CD4-positive, alpha-beta T cell treated with Interferon alpha-2 for 1 hour (primary cell): ENCODE data around the gene WNT16.
"Not testable (repeated sequence)": the region's sequence is repeated elsewhere in the genome, so short reads cannot be mapped to it uniquely, and the experiment has no call there.

Experiments
- DNase-seq, 2 donors: peaks; one replicate each; pipeline ENCODE4 v3.0.0-alpha.2; 2020 to 2022

Gene WNT16

GRCh38 chr7:121307021-121307574 lies 21.7 kb upstream of the WNT16 start:
- no peak for DNase-seq

DNA sequence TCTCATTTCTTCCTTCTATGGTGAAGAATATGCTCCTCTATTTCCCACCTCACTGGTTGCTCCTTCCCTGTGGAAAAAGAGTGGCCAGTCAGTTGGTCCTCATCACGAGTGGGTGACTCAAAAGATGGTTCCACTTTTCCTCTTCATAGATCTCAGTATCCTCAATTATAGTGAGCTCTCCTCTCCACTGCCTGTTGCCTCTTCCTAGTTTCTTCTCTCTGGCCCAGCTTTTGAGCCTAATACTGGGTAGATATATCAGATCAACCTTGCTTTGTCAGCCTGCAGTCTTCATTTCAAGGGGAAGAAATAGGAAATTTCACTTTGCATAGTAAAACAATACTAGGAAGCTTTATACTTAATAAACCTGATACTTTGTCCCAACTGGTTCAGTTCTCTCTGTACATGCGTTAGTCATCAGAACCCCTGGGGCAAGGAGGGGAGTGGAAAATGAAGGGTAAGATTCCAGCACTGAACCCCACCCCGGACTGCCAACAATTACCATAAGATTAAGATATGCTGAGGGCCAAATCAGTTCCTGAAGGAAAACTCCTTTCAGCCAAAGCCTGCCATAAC lies 15.5 kb upstream of the WNT16 start:
- DNase-seq: no peak

GRCh38 chr7:121313793-121314676 lies 14.8 kb upstream of the WNT16 start:
- DNase-seq: no peak

DNA sequence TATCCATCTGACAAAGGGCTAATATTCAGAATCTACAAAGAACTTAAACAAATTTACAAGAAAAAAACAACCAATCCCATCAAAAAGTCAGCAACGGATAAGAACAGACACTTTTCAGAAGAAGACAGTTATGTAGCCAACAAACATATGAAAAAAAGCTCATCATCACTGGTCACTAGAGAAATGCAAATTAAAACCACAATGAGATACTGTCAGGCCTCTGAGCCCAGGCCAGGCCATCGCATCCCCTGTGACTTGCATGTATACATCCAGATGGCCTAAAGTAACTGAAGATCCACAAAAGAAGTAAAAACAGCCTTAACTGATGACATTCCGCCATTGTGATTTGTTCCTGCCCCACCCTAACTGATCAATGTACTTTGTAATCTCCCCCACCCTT lies 13.6 kb upstream of the WNT16 start:
- DNase-seq: not testable (repeated sequence)

GRCh38 chr7:121322460-121322859 lies 6.3 kb upstream of the WNT16 start:
- no peak for DNase-seq

GRCh38 chr7:121323515-121324302 lies 5.1 kb upstream of the WNT16 start:
- no peak for DNase-seq

GRCh38 chr7:121327671-121328070 lies 1.1 kb upstream of the WNT16 start:
- no peak for DNase-seq

DNA sequence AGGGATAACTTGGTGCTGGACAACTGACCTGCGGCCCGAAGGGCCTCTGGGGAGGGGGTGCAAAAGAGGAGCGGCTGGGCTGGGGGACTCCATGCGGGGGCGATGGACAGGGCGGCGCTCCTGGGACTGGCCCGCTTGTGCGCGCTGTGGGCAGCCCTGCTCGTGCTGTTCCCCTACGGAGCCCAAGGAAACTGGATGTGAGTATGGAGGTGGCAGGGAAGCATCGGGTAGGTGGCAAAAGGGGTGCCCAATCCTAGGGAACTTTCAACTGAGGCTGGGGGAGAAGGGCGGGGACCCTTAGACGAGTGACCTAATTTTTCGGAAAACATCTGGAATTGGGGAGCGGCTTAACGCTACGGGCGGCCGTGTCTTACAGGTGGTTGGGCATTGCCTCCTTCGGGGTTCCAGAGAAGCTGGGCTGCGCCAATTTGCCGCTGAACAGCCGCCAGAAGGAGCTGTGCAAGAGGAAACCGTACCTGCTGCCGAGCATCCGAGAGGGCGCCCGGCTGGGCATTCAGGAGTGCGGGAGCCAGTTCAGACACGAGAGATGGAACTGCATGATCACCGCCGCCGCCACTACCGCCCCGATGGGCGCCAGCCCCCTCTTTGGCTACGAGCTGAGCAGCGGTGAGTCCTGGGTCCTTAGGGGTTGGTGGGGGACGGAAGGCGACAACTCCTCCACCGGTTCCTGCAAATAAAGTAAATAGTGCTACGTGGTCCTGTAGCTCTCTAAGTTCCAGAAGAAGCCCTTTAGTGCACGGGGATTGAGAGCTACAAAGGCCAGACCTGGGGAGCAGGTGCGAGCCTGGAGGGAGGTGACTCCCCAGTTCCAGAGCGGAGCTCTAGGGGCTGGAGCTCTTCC lies 622 bp downstream of the WNT16 start:
- DNase-seq: no peak

DNA sequence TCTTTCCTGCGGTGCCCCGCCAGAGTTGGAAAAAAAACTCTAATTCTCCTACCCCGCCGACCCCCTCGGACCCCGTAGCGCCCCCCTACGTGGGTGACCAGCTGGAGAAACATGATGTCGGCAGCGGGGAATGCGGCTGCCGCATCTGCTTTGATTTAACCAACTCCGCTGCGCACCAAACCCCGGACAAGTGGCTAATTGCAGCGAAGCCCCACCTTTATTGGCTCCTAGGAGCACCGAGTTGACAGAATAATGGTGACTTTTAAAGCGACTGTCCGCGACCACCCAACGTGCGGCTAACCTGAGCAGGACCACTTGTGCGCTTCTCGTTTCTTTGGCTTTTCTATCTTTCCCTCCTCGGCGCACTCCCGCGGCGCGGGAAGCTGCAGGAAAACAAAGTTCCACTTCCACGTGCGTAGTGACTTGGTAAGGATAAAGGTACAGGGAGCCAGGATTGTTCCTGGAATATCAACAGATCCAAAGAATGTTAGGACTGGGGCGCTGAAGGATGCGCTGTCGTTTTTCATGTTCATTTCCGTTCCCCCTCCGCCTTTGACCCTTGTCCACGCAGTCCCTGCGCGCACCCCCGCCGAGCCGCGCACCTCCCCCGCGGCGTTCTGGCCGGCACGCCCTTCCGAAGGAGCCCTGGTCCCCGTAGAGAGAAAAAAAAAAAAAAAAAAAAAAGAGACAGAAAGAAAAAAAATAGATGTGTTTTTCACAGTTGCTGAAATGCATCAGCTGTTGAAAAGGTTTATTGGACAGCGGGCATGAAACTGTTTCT lies 1.4 kb downstream of the WNT16 start:
- no peak for DNase-seq

DNA sequence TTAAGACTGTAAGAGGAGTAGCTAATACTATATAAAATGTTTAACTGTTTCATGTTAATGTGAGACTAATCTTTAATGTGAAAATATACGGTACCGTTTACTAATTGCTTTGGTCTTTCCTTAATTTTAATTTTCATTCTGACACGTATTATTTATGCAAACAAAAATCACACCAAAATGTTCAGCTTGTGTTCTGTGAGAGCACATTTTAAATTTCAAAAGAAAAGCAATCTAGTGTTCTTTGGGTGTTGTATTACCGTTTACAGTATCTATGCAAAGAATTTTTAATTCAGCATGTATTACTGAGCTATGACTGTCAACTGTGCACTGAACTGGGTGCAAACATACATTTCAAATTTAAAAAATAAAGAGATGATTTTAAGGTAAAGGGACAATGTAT lies 2.2 kb downstream of the WNT16 start:
- no peak for DNase-seq

DNA sequence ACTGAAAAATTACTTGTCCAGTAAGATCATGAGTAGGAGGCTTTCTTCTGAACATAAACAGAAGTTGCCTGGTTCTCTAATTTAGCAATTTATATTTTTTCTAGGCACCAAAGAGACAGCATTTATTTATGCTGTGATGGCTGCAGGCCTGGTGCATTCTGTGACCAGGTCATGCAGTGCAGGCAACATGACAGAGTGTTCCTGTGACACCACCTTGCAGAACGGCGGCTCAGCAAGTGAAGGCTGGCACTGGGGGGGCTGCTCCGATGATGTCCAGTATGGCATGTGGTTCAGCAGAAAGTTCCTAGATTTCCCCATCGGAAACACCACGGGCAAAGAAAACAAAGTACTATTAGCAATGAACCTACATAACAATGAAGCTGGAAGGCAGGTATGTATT lies 2.8 kb downstream of the WNT16 start:
- DNase-seq: no peak

DNA sequence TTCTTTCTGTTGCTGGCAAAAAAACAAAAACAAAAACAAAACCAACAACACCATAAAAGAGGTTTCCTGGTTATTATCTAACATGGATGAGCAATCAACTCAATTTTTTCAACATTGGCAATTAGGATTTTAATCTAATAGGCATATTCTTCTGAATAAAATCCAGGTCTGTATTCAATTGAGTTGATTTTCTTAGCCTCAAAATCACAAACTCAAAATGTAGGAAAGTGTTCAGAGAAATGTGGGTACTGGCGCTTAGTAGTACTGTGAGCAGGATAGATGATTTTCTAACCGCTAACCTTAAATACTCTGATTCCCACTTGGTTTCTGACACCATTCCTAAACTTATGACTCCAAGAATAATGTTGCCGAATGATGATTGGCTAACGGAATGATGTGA lies 5.6 kb downstream of the WNT16 start:
- DNase-seq: no peak

DNA sequence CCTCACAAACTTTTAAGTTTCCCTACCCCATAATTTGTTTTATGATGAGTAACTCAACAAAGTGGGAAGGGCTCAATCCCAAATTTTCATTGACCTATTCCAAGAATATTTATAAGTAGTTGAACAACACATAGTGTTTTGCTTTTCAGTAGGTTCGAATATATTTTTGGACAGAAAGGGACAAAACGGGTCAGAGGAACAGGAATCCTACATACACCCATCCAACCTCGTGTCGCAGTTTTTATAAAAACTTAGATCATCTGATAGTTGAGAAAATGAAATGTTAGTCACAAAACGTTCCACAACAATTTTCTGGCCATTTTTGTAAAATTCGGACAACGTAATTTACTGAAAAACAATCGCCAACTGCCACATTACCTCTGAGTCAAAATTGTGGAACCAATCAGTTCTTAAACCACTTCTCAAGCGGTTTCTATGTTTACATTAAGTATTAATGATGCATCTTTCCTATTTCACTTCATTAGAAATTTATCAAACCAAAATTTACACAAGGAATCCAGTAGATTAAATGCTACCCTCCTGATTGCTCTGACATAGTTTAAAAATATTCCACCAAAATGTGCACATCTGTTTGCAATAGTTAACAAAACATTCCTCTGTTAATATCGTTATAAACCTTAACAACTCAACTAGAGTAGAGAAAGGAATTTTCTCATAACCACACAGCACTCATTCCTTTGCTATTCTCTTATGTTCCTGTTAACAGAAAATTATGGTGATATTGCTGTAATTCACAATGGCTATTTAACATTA lies 6.3 kb downstream of the WNT16 start:
- DNase-seq: no peak

- DNase-seq: no peak
These were observed 7.8 kb downstream of the WNT16 start for GRCh38 chr7:121336579-121336978.

DNA sequence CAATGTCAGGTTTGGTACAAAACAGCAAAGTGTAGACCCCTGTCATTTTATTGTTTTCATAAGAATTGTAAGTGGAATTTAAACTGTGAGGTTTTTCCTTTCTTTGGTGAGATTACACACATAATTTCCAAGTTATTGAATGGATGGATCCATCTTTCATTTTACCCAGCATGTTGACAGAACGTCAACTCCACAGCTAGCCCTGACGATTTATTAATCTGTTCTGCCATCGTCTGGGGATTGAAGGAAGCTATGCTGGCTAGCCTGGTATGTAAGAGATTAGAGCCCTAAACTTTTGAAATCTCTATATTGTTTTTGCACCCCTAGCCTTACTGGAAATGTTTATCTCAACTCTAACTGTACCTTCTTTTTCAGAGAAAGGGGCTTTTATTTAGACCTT lies 8.6 kb downstream of the WNT16 start:
- DNase-seq: no peak

DNA sequence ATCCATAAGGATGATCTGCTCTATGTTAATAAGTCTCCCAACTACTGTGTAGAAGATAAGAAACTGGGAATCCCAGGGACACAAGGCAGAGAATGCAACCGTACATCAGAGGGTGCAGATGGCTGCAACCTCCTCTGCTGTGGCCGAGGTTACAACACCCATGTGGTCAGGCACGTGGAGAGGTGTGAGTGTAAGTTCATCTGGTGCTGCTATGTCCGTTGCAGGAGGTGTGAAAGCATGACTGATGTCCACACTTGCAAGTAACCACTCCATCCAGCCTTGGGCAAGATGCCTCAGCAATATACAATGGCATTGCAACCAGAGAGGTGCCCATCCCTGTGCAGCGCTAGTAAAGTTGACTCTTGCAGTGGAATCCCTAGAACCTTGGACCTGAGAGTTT lies 10.3 kb downstream of the WNT16 start:
- no peak for DNase-seq

DNA sequence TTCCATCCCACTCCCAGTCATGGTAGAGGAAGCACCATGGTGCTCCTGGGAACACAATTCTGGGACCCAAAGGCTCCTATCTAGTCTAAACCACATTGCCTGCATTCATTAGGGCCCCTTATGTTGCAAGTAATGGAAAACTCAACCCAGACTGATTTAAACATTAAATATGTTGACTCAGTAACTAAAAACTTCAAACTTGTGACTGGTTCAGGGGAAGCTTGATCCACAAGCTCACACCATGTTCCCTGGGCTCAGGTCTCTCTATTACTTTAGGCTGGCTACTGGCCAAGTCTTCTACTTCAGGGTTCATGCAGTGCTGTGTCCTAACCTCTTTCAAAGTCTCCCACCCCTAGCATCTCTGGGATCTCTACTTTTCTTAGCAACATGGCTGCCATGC lies 13.1 kb downstream of the WNT16 start:
- no peak for DNase-seq

GRCh38 chr7:121342631-121343030 lies 13.8 kb downstream of the WNT16 start:
- DNase-seq: no peak

DNA sequence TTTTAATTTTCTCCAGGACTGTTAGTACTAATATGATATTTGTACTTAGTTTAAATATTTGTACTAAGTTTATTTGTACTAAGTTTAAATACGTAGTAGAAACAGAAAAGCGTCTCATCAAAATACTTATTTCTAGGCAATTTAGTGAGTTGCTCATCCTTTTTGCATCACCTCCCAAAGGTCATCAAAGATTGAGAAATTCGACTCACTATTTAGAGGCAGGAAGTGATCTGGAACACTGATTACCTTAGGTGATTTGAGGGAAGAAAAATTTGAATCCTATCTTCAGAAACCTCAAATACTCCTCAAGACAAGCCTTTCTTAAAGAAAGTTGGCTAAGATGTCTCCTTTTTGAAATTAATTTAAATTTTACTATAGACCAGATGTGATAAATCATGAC lies 14.5 kb downstream of the WNT16 start:
- no peak for DNase-seq

- DNase-seq: no peak
These were observed 15.3 kb downstream of the WNT16 start for GRCh38 chr7:121344093-121344492.

DNA sequence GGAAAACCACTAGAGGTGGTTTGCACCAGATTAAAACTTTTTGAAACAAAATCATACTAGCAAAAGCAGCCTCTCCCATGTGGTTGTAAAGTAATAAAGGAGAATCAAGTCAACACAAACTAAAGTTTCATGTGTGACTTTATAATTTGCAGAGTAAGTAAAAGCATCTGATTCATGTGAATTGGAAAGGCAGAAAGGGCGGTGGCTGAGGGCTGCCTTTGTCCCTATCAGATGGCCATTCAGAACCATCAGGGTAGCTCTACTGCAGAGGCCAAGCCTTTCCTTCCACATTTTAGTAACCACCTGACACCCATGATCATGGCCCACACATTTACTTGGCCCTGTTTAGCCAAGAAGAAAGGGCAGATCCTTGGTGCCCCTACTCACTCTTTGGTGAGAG lies 15.7 kb downstream of the WNT16 start:
- no peak for DNase-seq
